GM12878 (cell line): ENCODE measurements around the gene RADIL. TPM values are rescaled to one million over a fixed set of nuclear protein-coding genes. Genes with fewer than 3 reads are reported as not detected.
"Not testable (repeated sequence)": the region's sequence is repeated elsewhere in the genome, so short reads cannot be mapped to it uniquely, and the experiment has no call there.

Experiments used
- ATAC-seq: fragments of 200-7000 bp; cut with Tn5 transposase; 3 replicates; pipeline ENCODE4 v1.9.1; 2020; ENCODE audit warnings: mild to moderate bottlenecking, moderate library complexity
- BruUV-seq: library from RNA; stranded (reverse); fragments of 400-500 nt; replicated peaks from 2 replicates; lab custom pipeline; 2021; lab: Mats Ljungman, UMichigan
- CTCF ChIA-PET: fragments of 300-600 bp; sonication (Branson Sonifier 250); formaldehyde crosslinking; extraction: SDS; loops from one replicate; lab custom pipeline; 2021; ENCODE audit warnings: inconsistent platforms; lab: Yijun Ruan, JAX
- POLR2A ChIA-PET: fragments of 350-600 bp; formaldehyde crosslinking; extraction: SDS; loops from one replicate; lab custom pipeline; 2021; ENCODE audit warnings: inconsistent platforms; lab: Charles Lee
- RAD21 ChIA-PET: fragments of 300-600 bp; sonication (Branson Sonifier 250); formaldehyde crosslinking; loops from one replicate; lab custom pipeline; 2023; ENCODE audit warnings: antibody characterized with exemption; ENCODE audit not compliant: unreplicated experiment; lab: Charles Lee
- SMC1A ChIA-PET: fragments of 300-600 bp; sonication (Branson Sonifier 250); formaldehyde crosslinking; loops from one replicate; lab custom pipeline; 2023; ENCODE audit not compliant: unreplicated experiment, uncharacterized antibody; lab: Charles Lee
- DNase-seq: peaks from one replicate; pipeline ENCODE4 v3.0.0-alpha.2; 2011; ENCODE audit warnings: low read depth, low spot score
- FAIRE-seq: peaks from 3 replicates; lab custom pipeline; 2011; peaks lifted over from hg19 to GRCh38; lab: Jason Lieb, UNC
- H2AFZ ChIP-seq: 2 replicates; pipeline ENCODE4 v1.6.0; 2011; ENCODE audit warnings: low read depth, low read length, control low read depth; ENCODE audit not compliant: control insufficient read depth
- H3K27ac ChIP-seq: 2 replicates; pipeline ENCODE4 v1.5.1; 2011; ENCODE audit warnings: control low read depth; ENCODE audit not compliant: control insufficient read depth, insufficient read depth
- H3K27me3 ChIP-seq, 2 experiments: replicated peaks in 1 of 2; 2 replicates each; pipeline versions ENCODE4 v1.6.0 to v1.6.1; 2011; ENCODE audit warnings: low read length in 1 of 2; ENCODE audit not compliant: control insufficient read depth in 2 of 2, insufficient read depth in 2 of 2
- H3K36me3 ChIP-seq, 2 experiments: 2 replicates each; pipeline ENCODE4 v1.5.1; 2011; ENCODE audit warnings: low read length in 1 of 2; ENCODE audit not compliant: control insufficient read depth in 2 of 2, insufficient read depth in 2 of 2
- H3K4me1 ChIP-seq: 2 replicates; pipeline ENCODE4 v1.6.1; 2011; ENCODE audit warnings: mild to moderate bottlenecking, low read length, moderate library complexity, mixed read lengths; ENCODE audit not compliant: control insufficient read depth, insufficient read depth
- H3K4me2 ChIP-seq: 2 replicates; pipeline ENCODE4 v1.6.0; 2011; ENCODE audit warnings: control low read depth; ENCODE audit not compliant: control insufficient read depth, insufficient read depth
- H3K4me3 ChIP-seq: fragments of 200-600 bp; sonication (generic); 2 replicates; pipeline ENCODE4 v1.5.1; 2016
- H3K79me2 ChIP-seq: 2 replicates; pipeline ENCODE4 v1.6.0; 2011; ENCODE audit warnings: low read length; ENCODE audit not compliant: control insufficient read depth, insufficient read depth
- H3K9ac ChIP-seq: 2 replicates; pipeline ENCODE4 v1.8.0; 2011; ENCODE audit warnings: low read length, control low read depth, mixed read lengths; ENCODE audit not compliant: control insufficient read depth, insufficient read depth
- H3K9me3 ChIP-seq: replicated peaks from 3 replicates; pipeline ENCODE4 v1.5.1; 2011; ENCODE audit warnings: mild to moderate bottlenecking, low read length; ENCODE audit not compliant: control insufficient read depth, insufficient read depth
- H4K20me1 ChIP-seq: 2 replicates; pipeline ENCODE4 v1.6.0; 2011; ENCODE audit not compliant: control insufficient read depth, insufficient read depth
- PKNOX1 ChIP-seq: fragments of 450-650 bp; IDR thresholded peaks from 2 replicates; pipeline ENCODE4 v1.6.1; 2016; ENCODE audit warnings: mild to moderate bottlenecking
- POLR2AphosphoS5 ChIP-seq: IDR thresholded peaks from 2 replicates; pipeline ENCODE4 v1.6.1; 2011; ENCODE audit warnings: mild to moderate bottlenecking, low read length, inconsistent platforms
- YBX1 ChIP-seq: fragments of 450-650 bp; IDR thresholded peaks from 2 replicates; pipeline ENCODE4 v1.6.1; 2016; ENCODE audit warnings: antibody characterized with exemption
- WGBS: methylation state at CpG from one replicate; pipeline ENCODE4 v1.1.6; 2016; ENCODE audit warnings: low lambda C conversion rate; ENCODE audit not compliant: insufficient replicate concordance, insufficient coverage; ENCODE audit errors: missing lambda C conversion rate; 5-methylcytosine and 5-hydroxymethylcytosine counted together
- in situ Hi-C: fragments of 300-500 bp; cut with MboI; formaldehyde crosslinking; loops from 9 replicates; pipeline ENCODE4 v1.14.3; 2018; ENCODE audit warnings: mixed read lengths
- intact Hi-C: fragments of 100-400 bp; cut with micrococcal nuclease; formaldehyde crosslinking; loops from one replicate; pipeline ENCODE4 v1.14.2; 2022; ENCODE audit not compliant: unreplicated experiment
- polyA plus RNA-seq, 11 experiments: library from polyadenylated mRNA; depleted of rRNA in 4 of 11; unstranded in 6 of 11; stranded (reverse) in 5 of 11; fragments of >200 nt; fragmentation: Nextera tagmentation in 4 of 11; fragmentation: Illumina TruSeq in 1 of 11; extraction: Ambion mirVana in 4 of 11; extraction: Trizol in 1 of 11; gene quantifications; 1 replicate in 1 of 11; 2 replicates in 10 of 11; pipeline versions ENCODE4 v1.2.1 to v1.2.3, GENCODE V29; 2011 to 2016; ENCODE audit warnings: inconsistent platforms in 2 of 11, missing spikeins in 2 of 11, low read depth in 1 of 11
- total RNA-seq, 4 experiments: library from RNA; depleted of rRNA in 3 of 4; stranded (reverse); fragments of >200 nt in 3 of 4; fragmentation: Illumina TruSeq in 1 of 4; extraction: Trizol in 1 of 4; gene quantifications; 2 replicates each; pipeline versions ENCODE4 v1.2.1 to v1.2.3, GENCODE V29; 2013 to 2021
- TF ChIP-seq, protein P1 (sequence below): IDR thresholded peaks from 2 replicates; pipeline ENCODE4 v1.6.1; 2011; ENCODE audit warnings: borderline replicate concordance, low read depth, mild to moderate bottlenecking, moderate library complexity, mixed read lengths, low read length; ENCODE audit not compliant: insufficient read depth; ENCODE audit errors: extremely low read length

Gene RADIL
- total and polyA plus RNA-seq, 10 of the 15 experiments (the other 5 are each of a cell fraction or from before 2014, with no cell fraction given) = 0.05 to 0.06 TPM; not detected in 8

DNA sequence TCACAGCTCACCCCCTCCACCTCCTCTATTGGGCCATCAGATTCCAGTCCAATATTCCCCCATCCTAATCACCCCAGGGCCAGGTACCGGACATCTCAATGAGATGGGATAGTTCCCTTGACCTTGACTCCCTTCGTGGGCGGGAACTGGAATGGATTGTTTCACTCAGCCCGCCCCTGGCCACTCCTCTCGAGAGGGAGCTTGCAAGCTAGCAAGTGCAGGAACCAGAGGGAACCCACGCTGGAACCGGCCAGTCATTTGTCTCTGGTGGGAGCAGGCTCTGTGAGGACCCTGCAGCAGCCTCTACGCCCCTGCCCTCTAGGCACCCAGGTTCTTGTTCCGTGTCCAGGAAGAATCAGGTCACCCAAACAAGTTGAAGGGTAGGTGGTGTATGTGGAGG is 11.0 kb upstream of the RADIL start (continued):
- no peak for TF ChIP-seq PKNOX1

DNA sequence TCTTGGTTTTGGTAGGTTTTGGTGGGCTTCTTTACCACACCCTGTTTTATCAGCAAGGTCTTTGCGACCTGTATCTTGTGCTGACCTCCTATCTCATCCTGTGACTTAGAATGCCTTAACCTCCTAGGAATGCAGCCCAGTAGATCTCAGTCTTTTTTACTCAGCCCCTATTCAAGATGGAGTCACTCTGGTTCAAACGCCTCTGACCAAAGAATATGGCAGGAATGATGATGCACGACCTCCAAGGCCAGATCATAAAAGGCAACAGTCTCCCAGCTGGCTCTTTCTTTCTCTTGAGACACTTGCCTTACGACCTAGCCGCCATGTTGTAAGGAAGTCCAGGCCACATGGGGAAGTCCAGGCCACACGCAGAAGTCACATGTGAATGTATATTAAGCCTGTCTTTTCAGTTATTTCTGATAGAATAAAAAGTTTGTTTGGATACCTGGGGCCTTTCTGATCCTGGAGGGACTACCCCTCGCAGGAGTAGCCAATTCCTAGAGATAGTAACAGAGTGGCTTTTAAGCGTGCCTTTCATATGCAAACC is 10.5 kb upstream of the RADIL start:
- H3K9me3 ChIP-seq = no peaks in the 10 kb centered on the region
- no TSS peak for BruUV-seq
- in situ Hi-C loops = no loop called here
- intact Hi-C loops = no loop called here
- RAD21 ChIA-PET = no interaction called here
- H3K4me1 ChIP-seq = no peaks in the 10 kb centered on the region
- no peaks in the 10 kb centered on the region for H3K27me3 ChIP-seq
- ATAC-seq = no peak
- H3K27ac ChIP-seq = no peak overlapping the region
- H3K4me2 ChIP-seq = no peak overlapping the region
- TF ChIP-seq, protein P1, sequence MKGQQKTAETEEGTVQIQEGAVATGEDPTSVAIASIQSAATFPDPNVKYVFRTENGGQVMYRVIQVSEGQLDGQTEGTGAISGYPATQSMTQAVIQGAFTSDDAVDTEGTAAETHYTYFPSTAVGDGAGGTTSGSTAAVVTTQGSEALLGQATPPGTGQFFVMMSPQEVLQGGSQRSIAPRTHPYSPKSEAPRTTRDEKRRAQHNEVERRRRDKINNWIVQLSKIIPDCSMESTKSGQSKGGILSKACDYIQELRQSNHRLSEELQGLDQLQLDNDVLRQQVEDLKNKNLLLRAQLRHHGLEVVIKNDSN = no peak
- no peak for TF ChIP-seq POLR2AphosphoS5
- TF ChIP-seq YBX1 = no peak
- H4K20me1 ChIP-seq = no peaks in the 10 kb centered on the region
- DNase-seq = no peak
- H3K36me3 ChIP-seq = no peaks in the 10 kb centered on the region
- no peak for FAIRE-seq
- SMC1A ChIA-PET = no interaction called here
- no peak overlapping the region for H2AFZ ChIP-seq
- no peak overlapping the region for H3K9ac ChIP-seq
- no peak overlapping the region for H3K4me3 ChIP-seq
- no peaks in the 10 kb centered on the region for H3K79me2 ChIP-seq
- 47% methylated on average over 8 of the region's 8 CpGs for WGBS
- CTCF ChIA-PET = no interaction called here
- POLR2A ChIA-PET = no interaction called here

- WGBS = 11% methylated on average over 4 of the region's 4 CpGs
- H3K4me2 ChIP-seq, BruUV-seq, POLR2A ChIA-PET, H3K4me3 ChIP-seq, H2AFZ ChIP-seq, RAD21 ChIA-PET, intact Hi-C loops, in situ Hi-C loops, H3K27me3 ChIP-seq, FAIRE-seq, DNase-seq, H3K27ac ChIP-seq, H3K9ac ChIP-seq, ATAC-seq, H4K20me1 ChIP-seq, SMC1A ChIA-PET, H3K79me2 ChIP-seq, H3K9me3 ChIP-seq, H3K4me1 ChIP-seq, H3K36me3 ChIP-seq: not testable (repeated sequence)
- CTCF ChIA-PET = interaction anchor here (0.6 to 0.9 kb wide), 2 partner anchors 11 to 765 kb away, joined by 3 to 5 read pairs; no protein-coding TSS in a partner anchor
Measured at GRCh38 chr7:4893188-4893587, 9.7 kb upstream of the RADIL start.

- H3K4me2 ChIP-seq, SMC1A ChIA-PET, H3K27ac ChIP-seq, H3K79me2 ChIP-seq, in situ Hi-C loops, H3K27me3 ChIP-seq, H2AFZ ChIP-seq, H3K4me3 ChIP-seq, H3K9me3 ChIP-seq, DNase-seq, RAD21 ChIA-PET, H3K4me1 ChIP-seq, FAIRE-seq, H4K20me1 ChIP-seq, POLR2A ChIA-PET, intact Hi-C loops, H3K36me3 ChIP-seq, BruUV-seq, ATAC-seq, CTCF ChIA-PET, H3K9ac ChIP-seq: not testable (repeated sequence)
- WGBS = 21% methylated on average over 2 of the region's 2 CpGs
Measured at GRCh38 chr7:4891522-4891921, 8.0 kb upstream of the RADIL start.
